GM18873 (cell line): ENCODE data around the gene RAMP3.
A peak's percentile ranks its signal among the peaks of the same experiment; 100 is the strongest.
"Not testable (repeated sequence)": the region's sequence is repeated elsewhere in the genome, so short reads cannot be mapped to it uniquely, and the experiment has no call there.

Experiments
- ATAC-seq: cut with Tn5 transposase; IDR thresholded peaks from one replicate; pipeline ENCODE4 v1.9.1; 2021; ENCODE audit warnings: mild to moderate bottlenecking, moderate library complexity, moderate number of reproducible peaks; ENCODE audit not compliant: unreplicated experiment, low FRiP score

The RAMP3 gene

DNA sequence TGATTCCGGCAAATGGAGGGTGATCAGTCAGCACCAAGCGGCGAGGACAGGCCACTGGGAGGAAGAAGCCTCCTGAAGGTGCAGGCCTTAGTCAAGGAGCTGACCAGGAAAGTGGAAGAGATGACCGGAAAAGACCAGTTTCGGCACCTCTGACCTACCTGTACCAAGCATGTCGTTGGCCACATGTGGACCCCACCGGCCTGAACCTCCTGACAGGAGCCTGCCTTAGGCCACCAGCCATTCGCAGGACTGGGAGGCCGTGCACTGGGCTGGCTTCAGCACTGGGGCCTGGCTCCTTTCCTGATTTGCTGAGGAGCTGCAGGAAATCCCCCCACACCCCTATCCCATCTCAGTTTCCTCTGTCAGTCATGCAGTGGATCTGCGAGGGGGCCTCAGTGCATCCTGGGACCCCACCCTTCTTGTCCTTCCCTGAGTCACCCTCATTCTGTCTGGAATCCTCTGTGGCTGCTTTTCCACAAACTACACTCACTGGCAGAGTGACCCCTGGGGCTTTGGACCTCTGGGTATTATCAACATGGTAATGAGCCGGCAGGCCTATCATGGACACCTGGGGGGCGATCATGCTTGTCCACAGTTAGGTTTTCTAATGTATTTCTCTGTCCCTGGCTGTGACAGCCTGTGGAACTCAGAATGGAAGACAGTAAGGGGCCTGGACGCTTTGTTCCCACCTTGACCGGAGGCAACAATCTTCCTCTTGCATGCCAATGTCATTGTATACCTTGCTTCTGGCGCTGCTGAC lies 33.0 kb downstream of the RAMP3 start:
- no peak for ATAC-seq

DNA sequence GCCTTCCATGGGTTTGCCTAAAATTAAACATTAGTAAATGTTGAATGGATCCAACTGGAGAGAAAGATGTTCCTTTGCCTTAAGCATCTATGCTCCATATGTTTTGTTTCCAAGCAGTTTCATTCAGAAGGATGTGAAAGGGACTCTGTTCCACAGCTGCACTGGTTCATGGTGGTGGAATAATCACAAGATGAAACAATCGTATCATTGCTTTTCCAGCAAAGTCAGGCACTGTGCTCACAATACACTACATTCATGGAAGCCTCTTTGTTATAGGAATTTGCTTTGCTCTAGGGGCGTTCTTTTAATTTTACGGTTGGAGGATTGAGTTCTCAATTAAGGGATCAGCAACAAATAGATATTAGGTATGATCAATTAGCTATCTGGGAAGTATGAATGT lies 33.8 kb downstream of the RAMP3 start:
- no peak for ATAC-seq

DNA sequence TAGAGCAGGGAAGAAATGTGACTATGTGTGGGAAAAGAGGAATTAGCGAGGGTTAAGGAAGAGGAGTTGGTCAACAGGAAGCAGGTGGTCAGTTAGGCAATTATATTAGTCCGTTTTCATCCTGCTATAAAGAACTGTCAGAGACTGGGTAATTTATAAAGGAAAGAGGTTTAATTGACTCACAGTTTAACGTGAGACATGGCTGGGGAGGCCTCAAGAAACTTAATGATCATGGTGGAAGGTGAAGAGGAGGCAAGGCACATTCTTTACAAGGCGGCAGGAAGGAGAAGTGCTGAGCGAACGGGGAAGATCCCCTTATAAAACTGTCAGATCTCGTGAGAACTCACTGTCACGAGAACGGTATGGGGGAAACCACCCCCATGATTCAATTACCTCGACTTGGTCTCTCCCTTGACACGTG lies 35.0 kb downstream of the RAMP3 start:
- no peak for ATAC-seq

DNA sequence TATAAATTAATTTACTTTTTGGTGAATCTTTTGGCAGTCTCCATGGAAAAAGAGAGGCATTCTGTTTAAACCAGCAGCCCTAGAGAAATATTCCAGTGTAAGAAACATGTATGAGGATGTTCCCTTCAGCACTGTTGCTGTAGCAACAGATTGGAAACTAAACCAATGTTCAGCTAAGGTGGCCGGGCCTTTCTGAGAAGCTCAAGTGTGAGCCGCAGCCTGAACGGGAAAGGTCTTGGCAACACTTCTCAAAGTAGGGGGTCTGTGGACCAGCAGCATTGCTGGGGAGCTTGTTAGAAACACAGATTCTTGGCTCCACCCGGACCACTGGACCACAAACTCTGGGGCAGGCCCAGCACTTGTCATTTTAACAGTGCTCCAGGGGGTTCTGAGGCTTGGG lies 36.2 kb downstream of the RAMP3 start:
- ATAC-seq = no peak

DNA sequence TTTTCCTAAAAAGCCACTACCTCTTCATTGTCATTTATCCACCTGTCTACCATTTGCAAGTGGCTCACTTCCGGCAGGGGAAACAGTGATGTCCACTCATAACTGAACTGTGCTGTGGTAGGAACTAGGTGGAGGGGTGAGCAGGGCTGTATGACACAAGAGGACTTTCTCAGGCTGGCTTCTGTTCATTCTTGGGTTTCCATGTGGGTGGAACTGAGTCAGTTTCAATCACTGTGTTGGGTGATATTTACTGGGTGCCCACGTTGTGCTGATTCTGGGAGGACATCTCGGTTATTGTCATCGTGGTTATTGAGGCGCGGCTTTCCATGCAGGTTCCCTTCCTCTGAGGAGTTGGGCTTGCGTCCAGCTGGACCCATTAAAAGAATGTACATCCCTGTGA lies 38.8 kb downstream of the RAMP3 start:
- ATAC-seq = peak; percentile 70

DNA sequence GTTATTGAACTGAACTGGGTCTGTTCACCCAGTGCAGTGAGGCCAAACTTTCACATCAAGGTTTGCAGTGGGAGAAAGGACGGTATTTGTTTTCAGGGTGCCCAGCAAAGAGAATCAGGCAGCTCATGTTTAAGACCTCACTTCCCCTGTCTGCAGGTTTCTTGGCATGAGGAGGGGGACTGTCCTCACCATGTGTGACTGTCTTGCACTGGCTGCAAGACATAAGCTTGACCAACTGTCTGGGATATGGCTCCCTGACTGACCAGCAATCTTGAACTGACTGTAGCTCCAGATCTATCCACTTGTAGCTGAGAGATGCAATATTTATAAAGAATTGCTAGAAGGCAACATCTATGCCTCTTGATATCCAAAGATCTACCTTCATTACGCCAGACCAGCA lies 39.9 kb downstream of the RAMP3 start:
- no peak for ATAC-seq

DNA sequence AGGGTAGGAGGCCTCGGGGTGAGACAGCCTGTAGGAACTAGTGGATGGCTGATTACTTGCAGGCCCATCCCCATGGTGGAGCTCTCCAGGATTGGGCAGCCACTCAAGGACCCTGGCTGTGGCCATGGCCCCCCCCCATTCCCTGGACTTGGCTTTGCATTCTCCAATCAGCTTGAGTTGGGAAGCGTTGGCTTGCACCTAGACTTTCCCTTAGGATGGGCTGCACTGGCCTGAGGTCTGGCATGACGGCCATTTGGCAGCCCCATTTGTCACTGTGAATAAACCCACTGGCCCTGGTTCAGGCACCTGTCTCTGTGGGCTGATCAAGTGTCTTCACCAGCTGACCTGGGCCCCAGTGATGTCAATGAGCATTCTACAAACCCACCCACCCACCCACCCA lies 41.4 kb downstream of the RAMP3 start:
- no peak for ATAC-seq

DNA sequence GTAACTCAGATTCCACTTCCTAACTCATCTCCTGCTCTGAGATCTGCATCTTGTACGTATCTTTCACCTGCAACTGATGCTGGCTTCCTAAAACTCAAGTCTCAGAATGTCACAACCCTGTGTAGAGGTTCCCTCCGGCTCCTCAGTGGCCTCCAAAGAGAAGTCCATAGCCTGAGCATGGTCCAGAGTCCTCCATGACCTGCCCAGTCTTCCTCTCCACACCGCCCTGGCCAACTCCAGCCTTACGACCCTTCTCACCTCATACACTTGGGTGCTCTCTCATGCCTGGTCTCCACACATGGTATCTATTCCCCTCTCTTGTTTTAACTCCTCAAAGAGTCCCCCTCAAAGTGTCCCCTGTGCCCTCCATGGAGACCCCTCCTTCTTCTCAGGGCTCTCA lies 41.9 kb downstream of the RAMP3 start:
- ATAC-seq = no peak

DNA sequence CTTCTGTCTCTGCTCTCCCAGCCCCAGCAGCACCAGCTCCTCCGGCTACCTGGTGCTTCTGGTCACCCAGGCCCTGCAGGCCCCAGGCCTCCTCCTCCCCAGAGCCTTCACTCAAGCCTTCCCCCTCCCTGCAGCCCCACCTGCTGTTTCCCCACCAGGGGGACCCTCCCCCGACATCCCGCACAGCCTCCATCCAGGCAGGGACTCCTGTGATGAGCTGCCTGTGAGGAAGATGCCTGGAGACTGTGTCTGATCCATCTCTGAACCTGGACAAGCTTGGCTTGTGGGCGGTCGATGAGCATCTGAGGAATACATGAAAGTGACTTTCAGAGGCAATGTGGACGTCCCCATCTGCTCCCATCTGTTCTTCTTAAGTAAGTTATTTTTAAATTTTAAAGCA lies 45.0 kb downstream of the RAMP3 start:
- ATAC-seq = no peak

DNA sequence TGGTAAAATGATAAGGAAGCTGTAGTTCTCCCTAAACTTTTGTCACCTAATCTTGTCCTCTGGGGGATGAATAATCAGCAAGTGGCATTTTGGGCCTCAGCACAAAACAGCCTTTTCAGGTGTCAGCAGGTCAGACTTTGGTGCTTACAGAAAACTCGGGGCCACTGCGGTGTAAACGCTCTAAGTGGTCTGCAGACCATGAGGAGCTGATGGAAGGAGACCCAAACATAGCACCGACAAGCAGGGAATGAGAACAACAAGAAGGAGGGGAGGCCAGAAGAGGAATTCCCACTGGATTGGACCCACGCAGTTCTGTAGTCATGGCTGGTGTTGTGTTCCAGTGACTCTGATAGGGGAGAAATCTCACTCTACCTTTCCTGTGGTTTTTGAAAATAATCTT lies 45.4 kb downstream of the RAMP3 start:
- no peak for ATAC-seq

DNA sequence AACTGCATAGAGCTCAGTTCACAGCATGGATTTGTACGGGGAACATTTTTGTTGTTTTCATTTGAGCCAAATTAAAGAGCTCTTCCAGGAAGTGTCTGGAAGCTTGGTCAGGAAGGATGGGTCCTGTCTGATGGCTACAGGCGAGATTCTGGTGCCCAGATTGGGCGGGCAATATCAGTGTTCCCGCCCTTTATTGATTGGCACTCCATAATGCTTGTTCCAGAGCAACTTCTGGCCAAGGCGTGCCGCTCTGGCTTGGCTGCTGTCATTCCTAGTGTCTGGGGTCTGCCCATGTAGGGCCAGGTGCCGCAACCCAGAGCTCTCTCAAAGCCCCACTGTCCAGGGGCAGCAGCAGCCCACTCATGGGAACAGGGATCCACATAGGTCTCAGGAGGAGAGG lies 45.9 kb downstream of the RAMP3 start:
- no peak for ATAC-seq

DNA sequence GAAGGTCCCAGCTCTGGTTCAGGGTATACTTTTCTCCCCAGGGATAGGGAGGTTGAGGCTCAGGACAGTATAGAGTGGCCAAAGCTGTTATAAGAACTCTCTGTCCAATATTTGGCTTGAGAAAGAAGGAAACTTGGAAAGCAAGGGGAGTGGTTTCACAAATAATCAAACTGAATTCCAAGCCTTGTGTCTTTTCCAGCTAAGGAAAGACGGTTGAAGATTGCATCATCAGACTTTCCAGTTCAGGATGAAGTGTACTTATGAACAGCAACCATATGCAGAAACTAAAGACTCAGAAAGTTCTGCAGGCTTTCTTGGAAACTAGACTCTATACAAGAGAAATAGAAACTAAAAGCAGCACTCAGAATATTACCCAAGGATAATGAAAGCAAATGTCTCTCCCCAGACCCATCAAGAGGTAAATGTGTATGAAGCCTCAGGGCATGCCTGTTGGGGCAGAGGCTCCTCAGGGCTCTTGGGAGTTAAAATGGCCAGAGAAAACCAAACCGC lies 46.4 kb downstream of the RAMP3 start:
- ATAC-seq = peak; percentile 91

DNA sequence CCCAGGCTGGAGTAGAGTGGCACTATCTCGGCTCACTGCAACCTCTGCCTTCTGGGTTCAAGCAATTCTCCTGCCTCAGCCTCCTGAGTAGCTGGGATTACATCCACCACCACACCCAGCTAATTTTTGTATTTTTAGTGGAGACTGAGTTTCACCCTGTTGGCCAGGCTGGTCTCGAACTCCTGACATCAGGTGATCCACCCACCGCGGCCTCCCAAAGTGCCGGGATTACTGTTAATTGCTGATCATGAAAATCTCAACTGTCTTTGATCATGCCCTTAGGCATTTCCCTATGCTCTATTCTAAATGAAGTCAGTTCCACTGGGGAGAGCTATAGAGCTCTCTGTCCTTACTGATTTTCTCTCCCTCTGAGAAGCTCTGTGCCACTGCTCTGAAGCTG lies 48.7 kb downstream of the RAMP3 start:
- not testable (repeated sequence) for ATAC-seq

DNA sequence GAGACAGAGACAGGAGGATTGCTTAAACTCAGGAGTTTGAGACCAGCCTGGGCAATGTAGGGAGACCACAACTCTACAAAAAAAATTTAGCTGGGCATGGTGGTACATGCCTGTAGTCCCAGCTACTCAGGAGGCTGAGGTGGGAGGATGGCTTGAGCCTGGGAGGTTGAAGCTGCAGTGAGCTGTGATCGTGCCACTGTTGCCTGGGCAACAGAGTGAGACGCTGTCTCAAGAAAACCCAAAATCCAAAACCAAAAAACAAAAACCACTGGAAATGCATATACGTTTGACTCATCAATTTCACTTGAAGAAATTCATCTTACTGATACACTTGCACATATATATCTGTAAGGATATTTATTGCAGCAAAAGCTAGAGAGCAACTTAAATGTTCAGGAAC lies 52.3 kb downstream of the RAMP3 start:
- ATAC-seq = not testable (repeated sequence)

DNA sequence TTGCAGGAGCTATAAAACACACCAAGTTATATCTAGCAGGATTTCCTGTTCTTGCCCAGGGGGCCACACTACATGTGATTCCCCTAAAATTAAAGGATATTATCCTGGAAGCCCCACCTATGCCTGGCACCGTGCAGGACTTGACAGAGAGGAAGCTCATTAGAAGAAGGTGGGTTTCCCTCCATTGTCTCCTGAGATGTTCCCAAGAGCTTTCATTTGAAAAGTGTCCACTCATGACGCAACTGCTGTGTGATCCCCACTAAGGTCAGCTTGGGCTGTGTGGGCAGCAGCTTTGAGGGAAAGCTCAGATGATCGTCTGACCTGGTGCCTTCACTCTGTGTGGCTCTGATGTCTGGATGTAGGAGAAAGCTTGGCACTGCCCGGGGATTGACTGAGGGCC lies 53.5 kb downstream of the RAMP3 start:
- ATAC-seq = no peak

DNA sequence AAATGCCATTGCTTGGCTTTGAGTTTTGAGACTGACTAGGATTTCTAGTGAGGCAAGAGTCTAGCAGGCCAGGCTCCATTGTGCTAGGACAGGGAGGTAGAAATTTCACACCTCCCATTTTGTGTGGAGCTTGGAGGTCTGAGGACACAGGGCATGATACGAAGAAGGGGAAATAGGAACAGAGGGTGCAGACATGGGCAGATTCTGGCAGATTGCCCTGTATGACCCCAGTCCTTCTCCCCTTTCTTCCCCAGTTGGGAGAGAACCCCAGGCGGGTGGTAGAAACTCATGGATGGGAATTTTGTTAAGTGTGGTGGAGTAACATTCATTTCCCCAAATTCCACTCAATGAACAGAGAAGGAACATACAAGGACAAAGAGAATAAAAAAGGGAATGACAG lies 54.4 kb downstream of the RAMP3 start:
- ATAC-seq = no peak

DNA sequence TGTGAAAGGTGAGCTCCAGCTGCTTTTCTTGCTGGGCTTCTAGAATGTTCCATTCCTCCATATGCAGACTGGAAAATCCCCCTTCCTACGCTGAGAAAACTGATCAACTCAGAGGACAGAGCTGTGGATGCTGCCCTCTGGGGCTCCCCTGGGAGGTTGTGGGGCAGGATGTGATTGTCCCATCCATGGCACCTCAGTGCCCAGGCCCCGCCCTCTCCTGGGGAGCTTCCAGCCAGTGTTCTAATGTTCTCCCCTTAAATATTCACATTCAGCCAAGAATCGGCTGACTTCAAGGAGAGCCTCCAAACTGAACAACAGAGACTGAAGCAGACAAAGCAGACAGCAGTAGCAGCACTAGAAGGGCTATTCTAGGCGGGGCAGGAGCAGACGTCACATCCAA lies 55.0 kb downstream of the RAMP3 start:
- no peak for ATAC-seq

DNA sequence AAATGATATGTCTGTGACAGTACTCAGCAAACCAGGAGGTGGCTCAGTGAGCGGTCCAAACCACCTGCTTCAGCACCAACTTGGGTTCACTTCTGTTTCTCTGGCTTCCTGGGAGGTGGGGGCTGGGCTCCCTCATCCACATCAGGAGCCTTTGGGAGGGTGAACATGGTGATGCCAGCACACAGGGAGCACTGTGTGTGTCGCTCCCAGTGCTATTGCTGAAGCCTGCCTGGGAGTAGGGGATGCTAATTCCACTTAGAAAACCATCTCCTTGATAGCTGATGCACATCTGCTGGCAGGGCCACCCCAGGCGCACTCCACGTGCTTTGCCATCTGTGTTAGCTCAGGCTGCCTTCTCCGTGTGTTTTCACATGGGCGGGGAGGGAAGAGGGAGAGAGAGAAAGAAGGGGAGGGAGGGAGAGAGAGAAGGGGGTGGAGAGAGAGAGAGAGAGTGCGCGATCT lies 58.0 kb downstream of the RAMP3 start:
- no peak for ATAC-seq

DNA sequence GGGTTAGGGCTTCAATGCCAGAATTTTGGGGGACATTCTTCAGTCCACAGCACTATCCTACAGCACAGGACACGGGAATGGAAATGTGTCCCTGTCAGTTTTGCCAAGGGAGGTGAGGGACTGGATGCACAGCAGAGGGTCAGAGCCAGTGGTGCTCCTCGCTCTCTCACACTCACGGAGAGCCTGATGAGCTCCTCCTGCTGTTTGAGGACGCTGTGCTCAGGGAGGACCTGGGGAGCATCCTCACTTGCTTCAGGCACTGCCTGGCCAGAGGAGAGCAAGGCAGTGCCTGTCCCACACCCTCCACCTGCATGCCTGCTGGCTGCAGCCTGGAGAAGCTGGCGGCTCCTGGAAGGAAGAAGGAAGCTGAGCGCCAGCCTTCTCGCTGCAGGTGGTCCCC lies 58.6 kb downstream of the RAMP3 start:
- ATAC-seq = no peak

DNA sequence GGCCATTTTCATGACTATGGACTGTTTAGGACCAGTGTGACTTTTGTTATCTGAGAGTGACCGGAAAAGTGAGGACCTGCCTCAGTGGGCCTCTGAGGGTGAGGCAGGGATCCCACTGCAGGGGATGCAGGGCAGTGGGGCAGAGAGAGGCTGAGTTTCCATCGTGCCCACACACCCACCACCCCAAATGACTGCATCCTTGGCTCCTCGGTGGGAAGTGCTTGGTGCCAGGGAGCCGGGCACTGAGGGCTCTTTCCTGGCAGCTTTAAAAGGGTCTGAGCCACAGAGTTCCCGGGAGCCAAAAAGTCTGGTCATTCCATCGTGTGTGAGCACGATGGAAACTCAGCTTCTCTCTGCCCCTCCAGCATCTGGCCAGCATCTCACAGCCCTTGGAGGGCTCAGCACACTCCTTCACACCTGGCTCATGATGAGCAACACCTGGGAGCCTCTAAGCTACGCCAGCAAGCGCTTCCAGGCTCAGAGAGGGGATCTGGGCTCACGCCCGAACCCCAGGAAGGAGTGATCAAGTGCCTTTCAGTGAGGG lies 59.1 kb downstream of the RAMP3 start:
- no peak for ATAC-seq

DNA sequence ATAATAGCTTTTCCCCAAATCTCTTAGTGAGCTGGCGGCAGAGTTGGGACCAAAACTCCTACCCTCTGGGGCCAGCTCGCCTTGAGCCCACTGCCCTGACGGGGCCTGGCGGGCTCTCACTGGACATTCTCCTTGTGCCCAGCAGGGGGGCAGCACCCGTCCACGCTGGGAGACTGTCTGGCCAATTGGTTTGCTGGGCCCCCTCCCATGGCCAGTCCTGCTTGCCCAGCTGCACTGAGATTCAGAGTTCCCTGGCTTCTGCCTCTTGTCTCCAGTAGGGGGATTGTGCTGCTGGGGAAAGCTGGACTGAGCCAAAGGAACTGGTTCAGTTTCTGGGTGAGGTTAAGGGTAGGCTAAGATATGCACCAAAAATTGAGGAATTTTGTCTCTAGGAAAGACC lies 59.8 kb downstream of the RAMP3 start:
- no peak for ATAC-seq

DNA sequence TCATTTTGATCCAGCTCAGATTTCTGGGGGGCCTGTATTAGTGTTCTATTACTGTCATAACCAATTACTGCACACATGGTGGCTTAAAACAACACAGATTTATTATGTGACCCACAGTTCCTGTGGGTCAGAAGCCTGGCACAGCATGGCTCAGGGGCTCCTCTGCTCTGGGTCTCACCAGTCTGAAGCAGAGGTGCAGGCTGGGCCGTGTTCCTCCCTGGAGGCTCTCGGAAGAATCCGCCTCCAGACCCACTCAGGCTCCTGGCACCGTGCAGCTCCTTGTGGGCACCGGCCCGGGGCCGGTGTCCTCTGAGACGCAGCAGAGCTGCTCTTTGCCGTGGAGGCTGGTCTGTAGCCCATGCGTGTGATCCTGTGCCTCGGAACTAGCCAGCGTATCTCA lies 61.5 kb downstream of the RAMP3 start:
- ATAC-seq = no peak
